GM10266 (cell line): ENCODE measurements around the gene TRAK1.
"Not testable (repeated sequence)": the region's sequence is repeated elsewhere in the genome, so short reads cannot be mapped to it uniquely, and the experiment has no call there.

ENCODE experiments used
- DNase-seq: peaks from one replicate; pipeline ENCODE4 v3.0.0; 2012; ENCODE audit errors: extremely low spot score
- TF ChIP-seq, protein P1 (sequence below): IDR thresholded peaks from 2 replicates; pipeline ENCODE4 v1.5.1; 2012; ENCODE audit warnings: mild to moderate bottlenecking, low read depth; ENCODE audit not compliant: control insufficient read depth, insufficient read depth; ENCODE audit errors: missing control alignments

The TRAK1 gene

DNA sequence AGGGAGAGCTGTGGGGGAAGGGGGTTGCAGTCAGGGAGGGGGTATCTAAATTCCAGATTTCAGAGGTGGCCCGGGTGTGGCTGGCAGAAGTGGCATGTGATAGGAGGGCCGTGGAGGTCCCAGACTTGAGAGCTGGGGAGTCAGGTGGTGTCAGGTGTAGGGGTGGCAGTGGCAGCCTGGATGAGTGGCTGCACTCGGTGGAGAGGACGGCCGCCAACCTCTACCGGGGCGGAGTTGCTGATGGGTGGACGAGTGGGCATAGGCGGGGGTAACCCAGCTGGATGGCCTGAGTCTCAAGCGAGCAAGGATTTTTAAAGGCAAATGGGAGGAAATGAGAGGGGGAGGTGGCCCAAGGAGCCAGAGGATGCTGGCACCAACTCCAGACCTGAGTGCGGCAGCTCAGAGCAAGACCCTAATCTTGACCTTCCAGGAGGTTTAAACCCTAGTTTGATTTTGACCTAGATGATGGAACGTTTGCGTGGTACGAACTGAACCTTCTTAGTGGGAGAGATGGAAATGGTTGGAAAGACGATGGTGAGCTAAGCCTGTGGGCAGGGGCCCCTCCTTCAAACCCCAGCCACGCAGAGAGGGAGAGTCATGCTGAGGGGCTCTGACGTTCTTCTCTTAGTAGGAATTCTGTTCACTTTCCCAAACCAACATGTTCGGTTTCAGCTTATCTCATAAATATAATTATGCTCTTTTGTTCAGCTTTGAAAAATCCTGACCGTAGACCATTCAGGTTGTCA is 8.0 kb downstream of the TRAK1 start:
- TF ChIP-seq, protein P1, sequence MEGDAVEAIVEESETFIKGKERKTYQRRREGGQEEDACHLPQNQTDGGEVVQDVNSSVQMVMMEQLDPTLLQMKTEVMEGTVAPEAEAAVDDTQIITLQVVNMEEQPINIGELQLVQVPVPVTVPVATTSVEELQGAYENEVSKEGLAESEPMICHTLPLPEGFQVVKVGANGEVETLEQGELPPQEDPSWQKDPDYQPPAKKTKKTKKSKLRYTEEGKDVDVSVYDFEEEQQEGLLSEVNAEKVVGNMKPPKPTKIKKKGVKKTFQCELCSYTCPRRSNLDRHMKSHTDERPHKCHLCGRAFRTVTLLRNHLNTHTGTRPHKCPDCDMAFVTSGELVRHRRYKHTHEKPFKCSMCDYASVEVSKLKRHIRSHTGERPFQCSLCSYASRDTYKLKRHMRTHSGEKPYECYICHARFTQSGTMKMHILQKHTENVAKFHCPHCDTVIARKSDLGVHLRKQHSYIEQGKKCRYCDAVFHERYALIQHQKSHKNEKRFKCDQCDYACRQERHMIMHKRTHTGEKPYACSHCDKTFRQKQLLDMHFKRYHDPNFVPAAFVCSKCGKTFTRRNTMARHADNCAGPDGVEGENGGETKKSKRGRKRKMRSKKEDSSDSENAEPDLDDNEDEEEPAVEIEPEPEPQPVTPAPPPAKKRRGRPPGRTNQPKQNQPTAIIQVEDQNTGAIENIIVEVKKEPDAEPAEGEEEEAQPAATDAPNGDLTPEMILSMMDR: no peak
- no peak for DNase-seq

DNA sequence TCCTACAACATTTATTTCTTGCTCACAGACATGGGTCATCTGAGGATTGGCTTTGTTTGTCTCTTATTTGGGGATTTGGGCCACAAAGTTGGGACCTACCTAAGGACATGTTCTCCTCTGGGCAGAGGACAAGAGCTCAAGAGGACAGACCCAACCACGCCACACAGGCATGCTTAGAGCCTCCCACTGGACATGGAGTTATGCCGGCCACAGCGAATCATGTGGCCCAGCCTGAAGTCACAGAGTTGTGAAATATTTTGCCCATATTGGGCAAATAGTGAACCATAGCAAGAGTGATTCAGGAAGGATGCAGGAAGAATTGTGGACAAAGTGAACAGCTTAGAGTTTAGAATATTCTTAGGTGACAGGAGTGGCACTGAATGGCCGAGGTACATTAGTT is 9.9 kb downstream of the TRAK1 start:
- TF ChIP-seq, protein P1: no peak

DNA sequence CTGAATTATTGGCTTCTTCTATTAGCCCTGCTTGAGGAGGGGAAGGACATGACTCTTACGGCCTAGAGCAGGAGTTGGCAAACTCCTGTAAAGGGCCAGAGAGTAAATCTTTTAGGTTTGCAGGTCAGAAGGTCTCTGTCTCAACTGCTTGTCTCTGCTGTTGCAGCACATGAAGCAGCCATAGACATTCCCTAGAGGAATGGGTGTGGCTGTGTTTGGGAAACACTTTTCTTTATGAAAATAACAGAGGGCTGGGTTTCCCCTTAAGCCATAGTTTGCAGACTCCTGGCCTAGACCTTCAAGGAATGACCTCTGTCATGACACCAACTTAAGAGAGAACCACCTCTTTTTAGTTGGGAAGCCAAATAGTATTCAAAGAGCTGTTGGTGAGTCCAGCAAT is 10.3 kb downstream of the TRAK1 start:
- TF ChIP-seq, protein P1: no peak
- no peak for DNase-seq

More for the DNA sequence above, 9.9 kb downstream of the TRAK1 start:
- no peak for DNase-seq

DNA sequence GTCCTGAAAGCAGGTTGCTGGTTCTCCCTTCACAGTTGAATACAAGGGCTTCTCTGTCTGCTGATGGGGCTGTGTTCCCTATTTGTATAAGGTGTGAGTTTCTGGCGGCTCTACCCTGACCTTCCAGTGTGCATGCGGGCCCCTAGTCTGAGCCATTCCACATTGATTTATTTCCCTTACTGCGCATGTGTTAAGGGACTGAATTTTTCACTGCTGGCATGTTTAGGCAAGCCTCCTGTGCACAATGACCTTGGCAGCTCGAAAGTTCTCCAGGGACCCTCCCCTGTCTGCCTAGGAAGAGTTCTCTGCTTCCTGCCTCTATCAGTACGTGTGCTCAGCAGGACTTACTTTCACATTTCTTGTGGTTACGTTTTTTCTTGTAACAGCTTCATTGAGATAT is 11.4 kb downstream of the TRAK1 start:
- TF ChIP-seq, protein P1: no peak
- DNase-seq: no peak

DNA sequence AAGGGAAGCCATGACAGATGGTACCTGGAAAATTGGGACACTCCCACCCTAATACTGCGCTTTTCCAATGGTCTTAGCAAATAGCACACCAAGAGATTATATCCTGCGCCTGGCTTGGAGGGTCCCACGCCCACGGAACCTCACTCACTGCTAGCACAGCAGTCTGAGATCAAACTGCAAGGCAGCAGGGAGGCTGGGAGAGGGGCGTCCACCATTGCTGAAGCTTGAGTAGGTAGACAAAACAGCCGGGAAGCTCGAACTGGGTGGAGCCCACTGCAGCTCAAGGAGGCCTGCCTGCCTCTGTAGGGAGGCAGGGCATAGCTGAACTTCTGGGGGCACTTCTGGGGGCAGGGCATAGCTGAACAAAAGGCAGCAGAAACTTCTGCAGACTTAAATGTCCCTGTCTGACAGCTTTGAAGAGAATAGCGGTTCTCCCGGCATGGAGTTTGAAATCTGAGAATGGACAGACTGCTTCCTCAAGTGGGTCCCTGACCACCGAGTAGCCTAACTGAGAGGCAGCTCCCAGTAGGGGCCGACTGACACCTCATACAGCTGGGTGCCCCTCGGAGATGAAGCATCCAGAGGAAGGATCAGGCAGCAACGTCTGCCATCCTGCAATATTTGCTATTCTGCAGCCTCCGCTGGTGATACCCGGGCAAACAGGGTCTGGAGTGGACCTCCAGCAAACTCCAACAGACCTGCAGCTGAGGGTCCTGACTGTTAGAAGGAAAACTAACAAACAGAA is 12.9 kb downstream of the TRAK1 start:
- DNase-seq: not testable (repeated sequence)

DNA sequence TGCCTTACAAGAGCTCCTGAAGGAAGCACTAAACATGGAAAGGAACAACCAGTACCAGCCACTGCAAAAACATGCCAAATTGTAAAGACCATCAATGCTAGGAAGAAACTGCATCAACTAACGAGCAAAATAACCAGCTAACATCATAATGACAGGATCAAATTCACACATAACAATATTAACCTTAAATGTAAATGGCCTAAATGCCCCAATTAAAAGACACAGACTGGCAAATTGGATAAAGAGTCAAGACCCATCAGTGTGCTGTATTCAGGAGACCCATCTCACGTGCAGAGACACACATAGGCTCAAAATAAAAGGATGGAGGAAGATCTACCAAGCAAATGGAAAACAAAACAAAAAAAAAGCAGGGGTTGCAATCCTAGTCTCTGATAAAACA is 14.8 kb downstream of the TRAK1 start:
- DNase-seq: not testable (repeated sequence)

DNA sequence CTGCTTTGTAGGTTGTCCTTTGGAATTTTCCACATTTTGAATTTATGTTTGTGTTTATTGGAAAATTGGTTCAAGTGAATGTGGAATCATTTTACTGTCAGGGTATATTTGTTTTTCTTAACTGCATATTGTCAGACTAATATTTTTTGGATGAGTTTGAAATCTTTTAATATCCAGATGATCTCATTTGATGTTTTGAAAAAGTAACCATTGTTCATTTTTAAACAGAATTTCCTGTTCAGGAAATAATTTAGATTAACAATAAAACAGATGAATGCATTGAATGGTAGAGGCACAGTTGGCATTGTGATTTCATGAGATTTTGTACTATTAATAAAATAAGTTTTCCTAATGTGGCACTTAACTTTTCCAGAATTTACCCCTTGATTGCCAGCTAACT is 15.5 kb downstream of the TRAK1 start:
- TF ChIP-seq, protein P1: no peak
- DNase-seq: no peak

DNA sequence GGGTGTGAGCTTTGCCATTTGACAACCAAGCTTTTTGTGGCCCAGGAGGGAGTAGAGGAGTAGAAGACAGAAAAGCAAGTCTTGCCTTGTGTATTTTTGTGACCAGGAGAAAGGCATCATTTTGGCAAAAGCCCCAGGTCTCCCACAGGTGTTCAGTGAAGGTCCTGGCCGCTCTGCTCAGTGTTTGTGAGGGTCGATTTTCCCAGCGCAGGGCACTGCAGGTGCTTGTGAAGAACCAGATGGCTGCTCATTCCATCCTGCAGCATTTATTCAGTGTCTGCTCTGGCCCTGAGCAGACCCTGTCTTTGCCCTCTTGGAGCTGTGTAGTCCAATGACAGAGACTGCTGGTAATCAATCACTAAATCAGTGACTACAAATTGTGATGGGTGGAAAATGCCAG is 19.5 kb downstream of the TRAK1 start:
- no peak for DNase-seq
- TF ChIP-seq, protein P1: no peak
